SK-N-MC (cell line): ENCODE data around the gene TJP1.

ENCODE experiments used
- EZH2 ChIP-seq: fragments of 200-600 bp; sonication (generic); IDR thresholded peaks from one replicate; pipeline ENCODE4 v1.6.1; 2017; ENCODE audit warnings: antibody characterized with exemption
- FOXP2 ChIP-seq: optimal IDR thresholded peaks from 2 replicates; pipeline ENCODE3; 2011; ENCODE audit warnings: mild to moderate bottlenecking, moderate library complexity; ENCODE audit not compliant: insufficient read depth; ENCODE audit errors: extremely low read length, control extremely low read depth
- POLR2AphosphoS5 ChIP-seq: IDR thresholded peaks from 2 replicates; pipeline ENCODE4 v1.6.1; 2012; ENCODE audit warnings: mild to moderate bottlenecking, low read depth, low read length, borderline replicate concordance

- TF ChIP-seq EZH2 = no peak
- TF ChIP-seq POLR2AphosphoS5 = no peak
- TF ChIP-seq FOXP2 = no peak
These were observed 604 bp upstream of the TJP1 start for GRCh38 chr15:29822684-29823459.
